GM12878 (cell line): ENCODE data around the gene SNRNP200.

Experiments
- BACH1 ChIP-seq: fragments of 450-650 bp; IDR thresholded peaks from 2 replicates; pipeline ENCODE4 v1.6.1; 2017; ENCODE audit warnings: mild to moderate bottlenecking, borderline replicate concordance
- BRCA1 ChIP-seq: IDR thresholded peaks from 2 replicates; pipeline ENCODE4 v1.6.1; 2011; ENCODE audit warnings: low read depth, low read length, improper control_type of control experiment
- EZH2 ChIP-seq: IDR thresholded peaks from 2 replicates; pipeline ENCODE4 v1.6.1; 2012; ENCODE audit warnings: low read depth, mild to moderate bottlenecking, control low read depth, inconsistent platforms, low read length, borderline replicate concordance; ENCODE audit not compliant: control insufficient read depth
- HDAC2 ChIP-seq: fragments of 200-600 bp; sonication (generic); IDR thresholded peaks from 2 replicates; pipeline ENCODE4 v1.6.1; 2017
- POLR2A ChIP-seq: IDR thresholded peaks from 2 replicates; pipeline ENCODE4 v1.6.1; 2011; ENCODE audit warnings: low read depth, mild to moderate bottlenecking, low read length
- RB1 ChIP-seq: fragments of 450-650 bp; formaldehyde crosslinking; IDR thresholded peaks from 2 replicates; pipeline ENCODE4 v1.6.1; 2017; ENCODE audit warnings: mild to moderate bottlenecking, borderline replicate concordance
- SMAD1 ChIP-seq: fragments of 450-650 bp; IDR thresholded peaks from 2 replicates; pipeline ENCODE4 v1.6.1; 2018; ENCODE audit warnings: mild to moderate bottlenecking, low read depth; ENCODE audit not compliant: partially characterized antibody
- SP1 ChIP-seq: IDR thresholded peaks from one replicate; pipeline ENCODE4 v1.6.1; 2011; ENCODE audit warnings: low read depth, low read length
- TAF1 ChIP-seq: IDR thresholded peaks from 2 replicates; pipeline ENCODE4 v1.6.1; 2011; ENCODE audit warnings: mild to moderate bottlenecking, low read depth, low read length, borderline replicate concordance
- ZNF207 ChIP-seq: fragments of 450-650 bp; IDR thresholded peaks from 2 replicates; pipeline ENCODE4 v1.6.1; 2014; ENCODE audit warnings: antibody characterized with exemption, mild to moderate bottlenecking, borderline replicate concordance
- TF ChIP-seq, protein P1 (sequence below), 3 experiments: IDR thresholded peaks in 2 of 3; conservative IDR thresholded peaks in 1 of 3; 2 replicates each; pipeline ENCODE4 v1.5.1; 2011; ENCODE audit warnings: low read depth in 3 of 3, low read length in 3 of 3, mild to moderate bottlenecking in 3 of 3, control low read depth in 2 of 3, moderate library complexity in 2 of 3, inconsistent platforms in 1 of 3, mixed read lengths in 1 of 3; ENCODE audit not compliant: control insufficient read depth in 2 of 3, insufficient read depth in 1 of 3; ENCODE audit errors: extremely low read depth in 1 of 3
- TF ChIP-seq, protein P2 (sequence below): IDR thresholded peaks from 2 replicates; pipeline ENCODE4 v1.6.1; 2011; ENCODE audit warnings: mild to moderate bottlenecking, low read depth, low read length, moderate library complexity; ENCODE audit not compliant: insufficient replicate concordance
- TF ChIP-seq, protein P3 (sequence below): IDR thresholded peaks from 2 replicates; pipeline ENCODE4 v1.6.1; 2012; ENCODE audit warnings: mild to moderate bottlenecking, low read depth, low read length
- TF ChIP-seq, protein P4 (sequence below): IDR thresholded peaks from 2 replicates; pipeline ENCODE4 v1.6.1; 2011; ENCODE audit warnings: low read depth, mild to moderate bottlenecking, low read length, moderate library complexity, borderline replicate concordance; ENCODE audit errors: extremely low read depth

DNA sequence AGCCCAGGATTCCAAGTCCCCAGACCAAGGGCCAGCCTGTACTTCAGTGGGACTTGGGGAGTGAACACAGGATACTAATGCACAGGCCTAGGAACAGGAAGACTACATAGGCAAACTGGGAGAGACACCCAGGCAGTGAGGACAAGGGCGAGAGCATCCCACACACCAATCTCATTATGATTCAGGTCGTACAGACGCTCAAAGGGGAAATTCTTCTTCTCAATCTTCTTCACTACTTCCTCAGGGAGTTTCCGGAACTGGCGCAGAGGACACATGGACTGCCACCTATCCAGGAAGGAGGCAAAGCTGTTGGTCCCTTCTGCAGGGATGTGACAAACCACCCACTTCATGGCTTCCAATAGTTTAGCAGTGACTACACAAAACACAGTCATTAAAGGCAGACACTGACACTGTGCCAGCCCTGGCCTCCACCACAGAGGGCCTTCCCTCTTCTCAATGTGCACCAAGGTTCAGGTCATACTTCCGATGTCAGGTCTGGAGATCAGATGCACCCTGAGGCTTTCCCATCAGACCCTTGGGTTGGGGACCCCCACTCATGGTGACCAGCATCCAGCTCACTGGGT lies 18.0 kb downstream of the SNRNP200 start:
- no peak for TF ChIP-seq TAF1
- no peak for TF ChIP-seq RB1
- TF ChIP-seq EZH2, result no peak
- TF ChIP-seq, protein P1, sequence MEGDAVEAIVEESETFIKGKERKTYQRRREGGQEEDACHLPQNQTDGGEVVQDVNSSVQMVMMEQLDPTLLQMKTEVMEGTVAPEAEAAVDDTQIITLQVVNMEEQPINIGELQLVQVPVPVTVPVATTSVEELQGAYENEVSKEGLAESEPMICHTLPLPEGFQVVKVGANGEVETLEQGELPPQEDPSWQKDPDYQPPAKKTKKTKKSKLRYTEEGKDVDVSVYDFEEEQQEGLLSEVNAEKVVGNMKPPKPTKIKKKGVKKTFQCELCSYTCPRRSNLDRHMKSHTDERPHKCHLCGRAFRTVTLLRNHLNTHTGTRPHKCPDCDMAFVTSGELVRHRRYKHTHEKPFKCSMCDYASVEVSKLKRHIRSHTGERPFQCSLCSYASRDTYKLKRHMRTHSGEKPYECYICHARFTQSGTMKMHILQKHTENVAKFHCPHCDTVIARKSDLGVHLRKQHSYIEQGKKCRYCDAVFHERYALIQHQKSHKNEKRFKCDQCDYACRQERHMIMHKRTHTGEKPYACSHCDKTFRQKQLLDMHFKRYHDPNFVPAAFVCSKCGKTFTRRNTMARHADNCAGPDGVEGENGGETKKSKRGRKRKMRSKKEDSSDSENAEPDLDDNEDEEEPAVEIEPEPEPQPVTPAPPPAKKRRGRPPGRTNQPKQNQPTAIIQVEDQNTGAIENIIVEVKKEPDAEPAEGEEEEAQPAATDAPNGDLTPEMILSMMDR (IDR thresholded peaks at IDR 0.05 in 2 of 3, conservative IDR thresholded peaks at IDR 0.05 in 1 of 3; ENCODE audit: control insufficient read depth in 2 of 3, extremely low read depth in 1 of 3, insufficient read depth in 1 of 3, low read depth in 3 of 3, low read length in 3 of 3), result no peak
- TF ChIP-seq, protein P2, sequence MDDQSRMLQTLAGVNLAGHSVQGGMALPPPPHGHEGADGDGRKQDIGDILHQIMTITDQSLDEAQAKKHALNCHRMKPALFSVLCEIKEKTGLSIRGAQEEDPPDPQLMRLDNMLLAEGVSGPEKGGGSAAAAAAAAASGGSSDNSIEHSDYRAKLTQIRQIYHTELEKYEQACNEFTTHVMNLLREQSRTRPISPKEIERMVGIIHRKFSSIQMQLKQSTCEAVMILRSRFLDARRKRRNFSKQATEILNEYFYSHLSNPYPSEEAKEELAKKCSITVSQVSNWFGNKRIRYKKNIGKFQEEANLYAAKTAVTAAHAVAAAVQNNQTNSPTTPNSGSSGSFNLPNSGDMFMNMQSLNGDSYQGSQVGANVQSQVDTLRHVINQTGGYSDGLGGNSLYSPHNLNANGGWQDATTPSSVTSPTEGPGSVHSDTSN, result no peak
- TF ChIP-seq POLR2A, result peak; percentile 39; the same call in 1 of the 2 replicates
- TF ChIP-seq BRCA1, result no peak
- no peak for TF ChIP-seq HDAC2
- no peak for TF ChIP-seq SMAD1
- no peak for TF ChIP-seq SP1
- TF ChIP-seq ZNF207, result no peak
- no peak for TF ChIP-seq BACH1
- TF ChIP-seq, protein P3, sequence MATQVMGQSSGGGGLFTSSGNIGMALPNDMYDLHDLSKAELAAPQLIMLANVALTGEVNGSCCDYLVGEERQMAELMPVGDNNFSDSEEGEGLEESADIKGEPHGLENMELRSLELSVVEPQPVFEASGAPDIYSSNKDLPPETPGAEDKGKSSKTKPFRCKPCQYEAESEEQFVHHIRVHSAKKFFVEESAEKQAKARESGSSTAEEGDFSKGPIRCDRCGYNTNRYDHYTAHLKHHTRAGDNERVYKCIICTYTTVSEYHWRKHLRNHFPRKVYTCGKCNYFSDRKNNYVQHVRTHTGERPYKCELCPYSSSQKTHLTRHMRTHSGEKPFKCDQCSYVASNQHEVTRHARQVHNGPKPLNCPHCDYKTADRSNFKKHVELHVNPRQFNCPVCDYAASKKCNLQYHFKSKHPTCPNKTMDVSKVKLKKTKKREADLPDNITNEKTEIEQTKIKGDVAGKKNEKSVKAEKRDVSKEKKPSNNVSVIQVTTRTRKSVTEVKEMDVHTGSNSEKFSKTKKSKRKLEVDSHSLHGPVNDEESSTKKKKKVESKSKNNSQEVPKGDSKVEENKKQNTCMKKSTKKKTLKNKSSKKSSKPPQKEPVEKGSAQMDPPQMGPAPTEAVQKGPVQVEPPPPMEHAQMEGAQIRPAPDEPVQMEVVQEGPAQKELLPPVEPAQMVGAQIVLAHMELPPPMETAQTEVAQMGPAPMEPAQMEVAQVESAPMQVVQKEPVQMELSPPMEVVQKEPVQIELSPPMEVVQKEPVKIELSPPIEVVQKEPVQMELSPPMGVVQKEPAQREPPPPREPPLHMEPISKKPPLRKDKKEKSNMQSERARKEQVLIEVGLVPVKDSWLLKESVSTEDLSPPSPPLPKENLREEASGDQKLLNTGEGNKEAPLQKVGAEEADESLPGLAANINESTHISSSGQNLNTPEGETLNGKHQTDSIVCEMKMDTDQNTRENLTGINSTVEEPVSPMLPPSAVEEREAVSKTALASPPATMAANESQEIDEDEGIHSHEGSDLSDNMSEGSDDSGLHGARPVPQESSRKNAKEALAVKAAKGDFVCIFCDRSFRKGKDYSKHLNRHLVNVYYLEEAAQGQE, result no peak
- TF ChIP-seq, protein P4, sequence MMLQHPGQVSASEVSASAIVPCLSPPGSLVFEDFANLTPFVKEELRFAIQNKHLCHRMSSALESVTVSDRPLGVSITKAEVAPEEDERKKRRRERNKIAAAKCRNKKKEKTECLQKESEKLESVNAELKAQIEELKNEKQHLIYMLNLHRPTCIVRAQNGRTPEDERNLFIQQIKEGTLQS, result no peak
